Colonic mucosa (tissue), 4 donors: ENCODE measurements around the gene VPS52. TPM values are rescaled to one million over a fixed set of nuclear protein-coding genes. Genes with fewer than 3 reads are reported as not detected.

Source experiments
- DNase-seq: peaks from one replicate; pipeline ENCODE4 v3.0.0-alpha.2; 2020
- H3K27ac ChIP-seq: fragments of 200-600 bp; one replicate; pipeline ENCODE4 v1.8.0; 2021
- H3K27me3 ChIP-seq: fragments of 200-600 bp; one replicate; pipeline ENCODE4 v1.8.0; 2021
- H3K36me3 ChIP-seq: fragments of 200-600 bp; one replicate; pipeline ENCODE4 v1.8.0; 2021
- H3K4me1 ChIP-seq: fragments of 200-600 bp; one replicate; pipeline ENCODE4 v1.8.0; 2021; ENCODE audit warnings: mild to moderate bottlenecking
- H3K4me3 ChIP-seq: fragments of 200-600 bp; one replicate; pipeline ENCODE4 v1.8.0; 2021
- H3K9ac ChIP-seq, 2 donors: one replicate each; pipeline ENCODE4 v1.7.0; 2013; ENCODE audit warnings: control low read depth in 2 of 2, low read depth in 2 of 2, low read length in 2 of 2
- H3K9me3 ChIP-seq: fragments of 200-600 bp; one replicate; pipeline ENCODE4 v1.8.0; 2021
- CTCF ChIP-seq: fragments of 200-600 bp; IDR thresholded peaks from one replicate; pipeline ENCODE4 v1.8.0; 2022; ENCODE audit warnings: antibody characterized with exemption, mild to moderate bottlenecking
- intact Hi-C: fragments of 100-400 bp; cut with DNase I; formaldehyde crosslinking; loops from one replicate; pipeline ENCODE4 v1.14.1; 2022
- total RNA-seq, 2 donors: library from RNA; stranded (reverse); fragmentation: NEBNext Ultra II Directional in 1 of 2; extraction: Animal tissue kit (Norgen Biotek cat#: 25700) in 1 of 2; gene quantifications; one replicate each; pipeline ENCODE4 v1.2.1, GENCODE V29; 2021
- donor health status: healthy.
- donor health status: DM: no; HTN: no; CAD: no.
- donor health status: DM: no; HTN: no; CAD: no.

VPS52 gene
- total RNA-seq, 2 donors from 2014 or later = 48.4 to 73.2 TPM

GRCh38 chr6:33208091-33208967 lies 63.3 kb downstream of the VPS52 start, which contains the start of gene RING1:
Gene RING1, plus strand, starts transcription at chr6:33208500. Its CDS starts 323 bp downstream, at chr6:33208823.
- H3K4me1 ChIP-seq = peaks cover 4% of the 10 kb centered on the region
- H3K4me3 ChIP-seq = peak within 1 kb of the TSS; percentile 81
- intact Hi-C loops = no loop called here
- H3K9me3 ChIP-seq = no peaks in the 10 kb centered on the region
- H3K27ac ChIP-seq = peak within 1 kb of the TSS; percentile 85
- peak; percentile 85 for DNase-seq
- no peak for TF ChIP-seq CTCF
- no peaks in the 10 kb centered on the region for H3K36me3 ChIP-seq
- H3K27me3 ChIP-seq = no peaks in the 10 kb centered on the region
- H3K9ac ChIP-seq = peak within 1 kb of the TSS; percentile 96 to 99

DNA sequence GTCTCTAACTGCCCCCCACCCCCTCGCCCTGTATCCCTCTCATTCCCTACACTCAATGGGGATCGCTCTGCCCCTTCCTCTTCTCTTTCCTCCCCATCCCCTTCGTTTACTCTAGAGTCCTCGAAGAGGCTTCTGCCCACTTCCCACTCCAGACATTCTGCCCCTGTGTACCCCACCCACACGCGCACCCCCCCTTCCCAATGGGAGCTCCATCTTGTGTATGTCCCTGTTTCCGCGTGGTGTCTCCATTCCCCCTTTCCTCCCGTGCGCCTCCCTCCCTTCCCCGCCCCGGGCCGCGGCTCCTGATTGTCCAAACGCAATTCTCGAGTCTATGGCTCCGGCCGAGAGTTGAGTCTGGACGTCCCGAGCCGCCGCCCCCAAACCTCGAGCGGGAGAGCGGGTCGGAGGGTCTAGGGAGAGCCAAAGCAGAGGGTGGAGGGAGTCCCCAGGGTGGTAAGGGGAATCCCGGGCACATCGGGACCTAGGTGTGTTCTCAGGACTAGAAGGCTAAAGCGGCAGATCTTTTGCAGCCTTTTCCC lies 64.1 kb downstream of the VPS52 start:
- H3K27me3 ChIP-seq = no peaks in the 10 kb centered on the region
- no peaks in the 10 kb centered on the region for H3K36me3 ChIP-seq
- H3K4me1 ChIP-seq = peaks cover 4% of the 10 kb centered on the region
- peak overlapping the region; percentile 96 to 99 for H3K9ac ChIP-seq
- peak overlapping the region; percentile 85 for H3K27ac ChIP-seq
- intact Hi-C loops = no loop called here
- TF ChIP-seq CTCF = no peak
- H3K9me3 ChIP-seq = no peaks in the 10 kb centered on the region
- DNase-seq = peak; percentile 64
- H3K4me3 ChIP-seq = peak overlapping the region; percentile 81

DNA sequence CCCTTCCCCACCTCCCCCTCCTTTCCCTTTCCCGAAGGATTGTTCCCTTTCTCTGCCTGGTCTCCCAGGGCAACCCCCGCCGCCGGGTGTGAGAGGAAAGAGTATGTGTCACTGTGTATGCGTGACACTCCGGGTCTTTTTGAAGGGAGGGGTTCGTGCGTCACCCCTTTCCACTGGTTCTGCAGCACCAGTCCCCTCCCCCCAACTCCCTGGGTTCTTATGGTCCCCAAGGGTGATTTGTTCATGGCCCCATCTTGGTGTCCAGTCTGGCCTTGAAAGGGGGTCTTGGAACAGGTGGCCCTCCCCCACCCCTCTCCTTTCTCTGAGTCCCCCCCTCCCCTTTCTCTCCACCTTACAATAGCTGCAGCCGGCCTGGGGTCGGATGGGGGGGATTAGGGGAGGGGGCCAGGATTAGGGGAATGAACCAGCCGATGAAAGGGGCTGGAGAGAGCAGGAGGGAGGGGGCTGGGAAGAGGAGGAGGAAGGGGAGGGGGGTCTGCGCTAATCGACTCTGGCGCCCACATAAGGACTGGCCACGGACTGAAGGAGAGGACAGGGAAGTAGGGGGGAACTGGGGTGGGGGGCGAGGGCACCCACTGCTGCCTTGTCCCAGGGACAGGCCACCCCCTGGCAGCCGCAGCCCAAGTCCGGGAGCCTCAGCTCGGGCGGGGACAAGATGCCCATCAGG lies 64.7 kb downstream of the VPS52 start:
- no peaks in the 10 kb centered on the region for H3K9me3 ChIP-seq
- no peak for TF ChIP-seq CTCF
- no peak overlapping the region for H3K27ac ChIP-seq
- H3K27me3 ChIP-seq = no peaks in the 10 kb centered on the region
- H3K4me1 ChIP-seq = peaks cover 8% of the 10 kb centered on the region
- H3K4me3 ChIP-seq = peak overlapping the region; percentile 81
- peak overlapping the region; percentile 96 to 99 for H3K9ac ChIP-seq
- intact Hi-C loops = no loop called here
- DNase-seq = no peak
- no peaks in the 10 kb centered on the region for H3K36me3 ChIP-seq

DNA sequence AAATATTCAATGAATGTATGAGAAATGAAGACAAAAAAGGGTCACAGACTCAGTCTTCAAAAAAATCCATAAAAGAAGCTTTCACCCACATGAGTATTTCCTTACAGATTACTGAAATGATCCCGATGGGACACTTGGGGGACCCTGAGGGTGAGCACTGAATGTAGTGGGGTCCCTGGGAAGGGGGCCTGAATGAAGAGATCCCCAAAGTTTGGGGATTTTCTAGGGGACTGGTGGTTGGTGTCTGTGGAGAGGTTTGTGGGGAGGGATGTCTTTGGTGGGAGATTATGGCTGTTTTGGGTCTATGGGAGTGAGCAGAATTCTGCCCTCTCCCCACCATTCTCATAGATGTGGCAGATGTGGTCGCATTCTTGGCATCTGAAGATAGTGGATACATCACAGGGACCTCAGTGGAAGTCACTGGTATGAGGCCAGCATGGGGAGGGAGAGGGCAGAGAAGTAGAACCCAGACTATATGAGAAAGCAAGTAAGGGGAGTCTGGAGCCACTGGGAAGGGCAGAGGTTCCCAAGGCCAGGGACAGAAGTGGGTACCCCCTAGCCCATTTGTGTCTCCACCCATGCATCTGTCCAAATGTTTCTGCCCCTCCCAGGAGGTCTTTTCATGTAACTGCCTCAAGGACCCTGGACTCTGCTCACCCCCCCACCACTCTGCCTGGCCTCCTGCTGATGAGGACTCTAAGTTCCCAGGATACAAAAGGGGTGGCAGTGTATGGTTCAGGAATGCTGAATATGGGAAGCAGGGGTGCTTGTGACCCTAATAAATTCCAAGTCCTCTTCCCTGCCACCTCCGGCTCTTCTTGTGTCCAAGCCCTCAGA lies 65.4 kb downstream of the VPS52 start:
- Histone ChIP-seq H3K9ac (no peak overlapping the region), H3K4me3 (no peak overlapping the region), H3K9me3 (no peaks in the 10 kb centered on the region), H3K27me3 (no peaks in the 10 kb centered on the region), H3K36me3 (no peaks in the 10 kb centered on the region), H3K27ac (no peak overlapping the region), H3K4me1 (peaks cover 15% of the 10 kb centered on the region)
- no peak for TF ChIP-seq CTCF
- intact Hi-C loops = no loop called here
- no peak for DNase-seq
